GM21360 (cell line): Measurements from ENCODE around the gene DAPK1.
"Not testable (repeated sequence)": the region's sequence is repeated elsewhere in the genome, so short reads cannot be mapped to it uniquely, and the experiment has no call there.

Experiments used
- ATAC-seq: cut with Tn5 transposase; IDR thresholded peaks from one replicate; pipeline ENCODE4 v1.9.1; 2021; ENCODE audit warnings: mild to moderate bottlenecking, moderate library complexity; ENCODE audit not compliant: unreplicated experiment

DAPK1 gene

GRCh38 chr9:87540444-87541105, 42.9 kb downstream of the DAPK1 start:
- ATAC-seq, result no peak

- ATAC-seq, result no peak
Measured at GRCh38 chr9:87541663-87542062, 44.0 kb downstream of the DAPK1 start.

- no peak for ATAC-seq
Measured at GRCh38 chr9:87542141-87542540, 44.5 kb downstream of the DAPK1 start.

GRCh38 chr9:87543251-87543650, 45.6 kb downstream of the DAPK1 start:
- ATAC-seq, result no peak

GRCh38 chr9:87545858-87546257, 48.2 kb downstream of the DAPK1 start:
- ATAC-seq, result no peak

GRCh38 chr9:87546704-87547103, 49.0 kb downstream of the DAPK1 start:
- no peak for ATAC-seq

GRCh38 chr9:87547671-87548081, 50.0 kb downstream of the DAPK1 start:
- no peak for ATAC-seq

GRCh38 chr9:87548159-87548558, 50.5 kb downstream of the DAPK1 start:
- no peak for ATAC-seq

- not testable (repeated sequence) for ATAC-seq
Measured at GRCh38 chr9:87549088-87549487, 51.4 kb downstream of the DAPK1 start.

- ATAC-seq, result no peak
Measured at GRCh38 chr9:87549791-87550190, 52.1 kb downstream of the DAPK1 start.

- ATAC-seq, result no peak
Measured at GRCh38 chr9:87550253-87550954, 52.7 kb downstream of the DAPK1 start.

- no peak for ATAC-seq
Measured at GRCh38 chr9:87551772-87552217, 54.1 kb downstream of the DAPK1 start.

- no peak for ATAC-seq
Measured at GRCh38 chr9:87554171-87554910, 56.7 kb downstream of the DAPK1 start.

GRCh38 chr9:87554976-87555375, 57.3 kb downstream of the DAPK1 start:
- ATAC-seq, result no peak

- no peak for ATAC-seq
Measured at GRCh38 chr9:87556039-87556438, 58.4 kb downstream of the DAPK1 start.

GRCh38 chr9:87556821-87557220, 59.2 kb downstream of the DAPK1 start:
- ATAC-seq, result no peak

- no peak for ATAC-seq
Measured at GRCh38 chr9:87557996-87558395, 60.3 kb downstream of the DAPK1 start.

- no peak for ATAC-seq
Measured at GRCh38 chr9:87558606-87559190, 61.0 kb downstream of the DAPK1 start.

GRCh38 chr9:87562062-87562461, 64.4 kb downstream of the DAPK1 start:
- ATAC-seq, result no peak

GRCh38 chr9:87562530-87563170, 65.0 kb downstream of the DAPK1 start:
- ATAC-seq, result no peak

- ATAC-seq, result no peak
Measured at GRCh38 chr9:87564111-87564510, 66.4 kb downstream of the DAPK1 start.
